Measurements from ENCODE around the gene PKLR.

The PKLR gene

GRCh38 chr1:155309423-155310021 is 8.3 kb upstream of the PKLR start:
- H3K27ac ChIP-seq (replicated peaks), result peak overlapping the region; percentile 90
- no peaks in the 10 kb centered on the region for H3K27me3 ChIP-seq (ENCODE audit: insufficient read depth, poor library complexity, severe bottlenecking)
- TF ChIP-seq SPI1 (IDR thresholded peaks at IDR 0.05; ENCODE audit: borderline replicate concordance, low read depth) (no peak), POLR2AphosphoS5 (IDR thresholded peaks at IDR 0.05; ENCODE audit: low read depth) (peak; percentile 49; the same call in 1 of the 2 replicates)
- TF ChIP-seq, protein P1, sequence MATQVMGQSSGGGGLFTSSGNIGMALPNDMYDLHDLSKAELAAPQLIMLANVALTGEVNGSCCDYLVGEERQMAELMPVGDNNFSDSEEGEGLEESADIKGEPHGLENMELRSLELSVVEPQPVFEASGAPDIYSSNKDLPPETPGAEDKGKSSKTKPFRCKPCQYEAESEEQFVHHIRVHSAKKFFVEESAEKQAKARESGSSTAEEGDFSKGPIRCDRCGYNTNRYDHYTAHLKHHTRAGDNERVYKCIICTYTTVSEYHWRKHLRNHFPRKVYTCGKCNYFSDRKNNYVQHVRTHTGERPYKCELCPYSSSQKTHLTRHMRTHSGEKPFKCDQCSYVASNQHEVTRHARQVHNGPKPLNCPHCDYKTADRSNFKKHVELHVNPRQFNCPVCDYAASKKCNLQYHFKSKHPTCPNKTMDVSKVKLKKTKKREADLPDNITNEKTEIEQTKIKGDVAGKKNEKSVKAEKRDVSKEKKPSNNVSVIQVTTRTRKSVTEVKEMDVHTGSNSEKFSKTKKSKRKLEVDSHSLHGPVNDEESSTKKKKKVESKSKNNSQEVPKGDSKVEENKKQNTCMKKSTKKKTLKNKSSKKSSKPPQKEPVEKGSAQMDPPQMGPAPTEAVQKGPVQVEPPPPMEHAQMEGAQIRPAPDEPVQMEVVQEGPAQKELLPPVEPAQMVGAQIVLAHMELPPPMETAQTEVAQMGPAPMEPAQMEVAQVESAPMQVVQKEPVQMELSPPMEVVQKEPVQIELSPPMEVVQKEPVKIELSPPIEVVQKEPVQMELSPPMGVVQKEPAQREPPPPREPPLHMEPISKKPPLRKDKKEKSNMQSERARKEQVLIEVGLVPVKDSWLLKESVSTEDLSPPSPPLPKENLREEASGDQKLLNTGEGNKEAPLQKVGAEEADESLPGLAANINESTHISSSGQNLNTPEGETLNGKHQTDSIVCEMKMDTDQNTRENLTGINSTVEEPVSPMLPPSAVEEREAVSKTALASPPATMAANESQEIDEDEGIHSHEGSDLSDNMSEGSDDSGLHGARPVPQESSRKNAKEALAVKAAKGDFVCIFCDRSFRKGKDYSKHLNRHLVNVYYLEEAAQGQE (IDR thresholded peaks at IDR 0.05; ENCODE audit: insufficient replicate concordance, low read depth), result peak; percentile 16
- DNase-seq (ENCODE audit: low read depth in 1 of 2, low spot score in 1 of 2), result peak in 1 of 2 experiments; percentile 50
- peak overlapping the region; percentile 91 for H3K4me3 ChIP-seq (replicated peaks; ENCODE audit: insufficient read depth, low read length)

GRCh38 chr1:155308493-155309422 is 7.5 kb upstream of the PKLR start, which contains the start of gene FDPS:
TSS of gene FDPS (plus strand) at chr1:155308866. CDS start at chr1:155309790, 924 bp downstream.
- no peaks in the 10 kb centered on the region for H3K27me3 ChIP-seq (ENCODE audit: insufficient read depth, poor library complexity, severe bottlenecking)
- H3K27ac ChIP-seq (replicated peaks), result peak within 1 kb of the TSS; percentile 90
- TF ChIP-seq POLR2AphosphoS5 (IDR thresholded peaks at IDR 0.05; ENCODE audit: low read depth), result peak; percentile 47; the same call in 1 of the 2 replicates
- TF ChIP-seq, protein P2, sequence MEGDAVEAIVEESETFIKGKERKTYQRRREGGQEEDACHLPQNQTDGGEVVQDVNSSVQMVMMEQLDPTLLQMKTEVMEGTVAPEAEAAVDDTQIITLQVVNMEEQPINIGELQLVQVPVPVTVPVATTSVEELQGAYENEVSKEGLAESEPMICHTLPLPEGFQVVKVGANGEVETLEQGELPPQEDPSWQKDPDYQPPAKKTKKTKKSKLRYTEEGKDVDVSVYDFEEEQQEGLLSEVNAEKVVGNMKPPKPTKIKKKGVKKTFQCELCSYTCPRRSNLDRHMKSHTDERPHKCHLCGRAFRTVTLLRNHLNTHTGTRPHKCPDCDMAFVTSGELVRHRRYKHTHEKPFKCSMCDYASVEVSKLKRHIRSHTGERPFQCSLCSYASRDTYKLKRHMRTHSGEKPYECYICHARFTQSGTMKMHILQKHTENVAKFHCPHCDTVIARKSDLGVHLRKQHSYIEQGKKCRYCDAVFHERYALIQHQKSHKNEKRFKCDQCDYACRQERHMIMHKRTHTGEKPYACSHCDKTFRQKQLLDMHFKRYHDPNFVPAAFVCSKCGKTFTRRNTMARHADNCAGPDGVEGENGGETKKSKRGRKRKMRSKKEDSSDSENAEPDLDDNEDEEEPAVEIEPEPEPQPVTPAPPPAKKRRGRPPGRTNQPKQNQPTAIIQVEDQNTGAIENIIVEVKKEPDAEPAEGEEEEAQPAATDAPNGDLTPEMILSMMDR (IDR thresholded peaks at IDR 0.05; ENCODE audit: insufficient read depth, low read length), result no peak
- peak; percentile 38; the same call in 1 of the 2 replicates for TF ChIP-seq GABPA (IDR thresholded peaks at IDR 0.05; ENCODE audit: low read depth)
- no peak for TF ChIP-seq SPI1 (IDR thresholded peaks at IDR 0.05; ENCODE audit: borderline replicate concordance, low read depth)
- TF ChIP-seq, protein P1 (IDR thresholded peaks at IDR 0.05; ENCODE audit: insufficient replicate concordance, low read depth), result peak; percentile 36
- peak; percentile 98 to 100 for DNase-seq (ENCODE audit: low read depth in 1 of 2, low spot score in 1 of 2)
- H3K4me3 ChIP-seq (replicated peaks; ENCODE audit: insufficient read depth, low read length), result peak within 1 kb of the TSS; percentile 91

DNA sequence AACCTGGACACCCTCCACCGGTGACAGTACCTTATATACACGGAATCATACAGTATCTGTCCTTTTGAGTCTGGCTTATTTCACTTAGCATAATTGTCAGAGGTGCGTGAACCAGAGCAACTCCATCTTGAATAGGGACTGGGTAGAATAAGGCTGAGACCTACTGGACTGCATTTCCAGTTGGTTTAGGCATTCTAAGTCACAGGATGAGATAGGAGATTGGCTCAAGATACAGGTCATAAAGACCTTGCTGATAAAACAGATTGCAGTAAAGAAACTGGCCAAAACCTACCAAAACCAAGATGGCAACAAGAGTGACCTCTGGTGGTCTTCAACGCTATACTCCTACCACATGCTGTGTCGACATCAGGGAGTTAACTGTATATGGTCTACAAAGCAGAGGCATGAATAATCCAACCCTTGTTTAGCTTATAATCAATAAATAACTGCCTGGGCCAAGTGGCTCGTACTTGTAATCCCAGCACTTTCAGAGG is 6.1 kb upstream of the PKLR start:
- TF ChIP-seq, protein P2 (IDR thresholded peaks at IDR 0.05; ENCODE audit: insufficient read depth, low read length), result no peak
- TF ChIP-seq POLR2AphosphoS5 (IDR thresholded peaks at IDR 0.05; ENCODE audit: low read depth), result no peak
- TF ChIP-seq GABPA (IDR thresholded peaks at IDR 0.05; ENCODE audit: low read depth), result no peak
- TF ChIP-seq SPI1 (IDR thresholded peaks at IDR 0.05; ENCODE audit: borderline replicate concordance, low read depth), result no peak
- TF ChIP-seq, protein P1 (IDR thresholded peaks at IDR 0.05; ENCODE audit: insufficient replicate concordance, low read depth), result no peak
- Histone ChIP-seq H3K27me3 (ENCODE audit: insufficient read depth, poor library complexity, severe bottlenecking) (no peaks in the 10 kb centered on the region), H3K27ac (replicated peaks) (peak overlapping the region; percentile 90), H3K4me3 (replicated peaks; ENCODE audit: insufficient read depth, low read length) (no peak overlapping the region)
- peak in 1 of 2 experiments; percentile 52 for DNase-seq (ENCODE audit: low read depth in 1 of 2, low spot score in 1 of 2)
